ENCODE measurements around the gene TMEM127. TPM values are rescaled to one million over a fixed set of nuclear protein-coding genes. Genes with fewer than 3 reads are reported as not detected.
A peak's percentile ranks its signal among the peaks of the same experiment; 100 is the strongest.

The TMEM127 gene
- total and polyA plus RNA-seq, 12 donors = 14.9 to 89.2 (median 63.3) TPM

- 92 to 96% (median 94%) methylated on average over 8 to 9 of the region's 9 CpGs for WGBS, 4 donors
- Histone ChIP-seq H3K4me3 (no peak overlapping the region), H3K27me3 (no peaks in the 10 kb centered on the region), H3K9me3 (replicated peaks in 1 of 3) (no peaks in the 10 kb centered on the region), H3K27ac (peak overlapping the region in 1 of 5 donors; percentile 84), H3K36me3 (replicated peaks in 1 of 2) (no peaks in the 10 kb centered on the region), H3K4me1 (replicated peaks in 1 of 2) (peaks cover 0 to 19% of the 10 kb centered on the region in 2 donors)
- DNase-seq = no peak
- TF ChIP-seq POLR2A (IDR thresholded peaks at IDR 0.05) (no peak), CTCF (IDR thresholded peaks at IDR 0.05) (no peak)
- intact Hi-C loops (cut with DNase I) = no loop called here
Observed at GRCh38 chr2:96240341-96241038, 25.3 kb downstream of the TMEM127 start.

GRCh38 chr2:96239745-96240264 is 26.0 kb downstream of the TMEM127 start:
- 89 to 98% (median 94%) methylated on average over 6 to 9 of the region's 9 CpGs for WGBS, 4 donors
- intact Hi-C loops (cut with DNase I) = no loop called here
- DNase-seq = no peak
- Histone ChIP-seq H3K4me3 (no peak overlapping the region), H3K27ac (no peak overlapping the region), H3K9me3 (replicated peaks in 1 of 3) (no peaks in the 10 kb centered on the region), H3K4me1 (replicated peaks in 1 of 2) (peaks cover 0 to 19% of the 10 kb centered on the region in 2 donors), H3K36me3 (replicated peaks in 1 of 2) (no peaks in the 10 kb centered on the region), H3K27me3 (no peaks in the 10 kb centered on the region)
- TF ChIP-seq CTCF (IDR thresholded peaks at IDR 0.05) = no peak
- TF ChIP-seq POLR2A (IDR thresholded peaks at IDR 0.05) = no peak

- TF ChIP-seq POLR2A (IDR thresholded peaks at IDR 0.05) (no peak), CTCF (IDR thresholded peaks at IDR 0.05) (no peak)
- Histone ChIP-seq H3K9me3 (replicated peaks in 1 of 3) (no peaks in the 10 kb centered on the region), H3K4me1 (replicated peaks in 1 of 2) (peaks cover 0 to 19% of the 10 kb centered on the region in 2 donors), H3K36me3 (replicated peaks in 1 of 2) (no peaks in the 10 kb centered on the region), H3K4me3 (no peak overlapping the region), H3K27me3 (no peaks in the 10 kb centered on the region), H3K27ac (no peak overlapping the region)
- 86 to 97% (median 89%) methylated on average over 3 of the region's 3 CpGs for WGBS, 4 donors
- no peak for DNase-seq
- intact Hi-C loops (cut with DNase I) = no loop called here
Observed at GRCh38 chr2:96239091-96239490, 26.7 kb downstream of the TMEM127 start.

GRCh38 chr2:96238266-96238665 is 27.5 kb downstream of the TMEM127 start:
- Histone ChIP-seq H3K27me3 (no peaks in the 10 kb centered on the region), H3K4me3 (no peak overlapping the region), H3K9me3 (replicated peaks in 1 of 3) (no peaks in the 10 kb centered on the region), H3K27ac (no peak overlapping the region), H3K4me1 (replicated peaks in 1 of 2) (peaks cover 0 to 19% of the 10 kb centered on the region in 2 donors), H3K36me3 (replicated peaks in 1 of 2) (no peaks in the 10 kb centered on the region)
- intact Hi-C loops (cut with DNase I) = no loop called here
- 83 to 100% (median 99%) methylated on average over 3 of the region's 3 CpGs for WGBS, 4 donors
- no peak for DNase-seq
- TF ChIP-seq POLR2A (IDR thresholded peaks at IDR 0.05) = no peak
- no peak for TF ChIP-seq CTCF (IDR thresholded peaks at IDR 0.05)
